Endothelial cell (in vitro differentiated cells): Measurements from ENCODE around the gene HCN4. TPM values are rescaled to one million over a fixed set of nuclear protein-coding genes. Genes with fewer than 3 reads are reported as not detected.

ENCODE experiments used
- DNase-seq: peaks from one replicate; pipeline ENCODE4 v3.0.0; 2021; ENCODE audit warnings: low spot score
- H3K27ac Mint-ChIP-seq: one replicate; pipeline ENCODE4 v1.8.0; 2021; ENCODE audit warnings: mixed read lengths, inconsistent platforms; ENCODE audit not compliant: unreplicated experiment
- H3K27me3 Mint-ChIP-seq: one replicate; pipeline ENCODE4 v1.8.0; 2021; ENCODE audit warnings: mild to moderate bottlenecking, moderate library complexity, mixed read lengths, inconsistent platforms; ENCODE audit not compliant: unreplicated experiment
- H3K36me3 Mint-ChIP-seq: one replicate; pipeline ENCODE4 v1.8.0; 2021; ENCODE audit warnings: mild to moderate bottlenecking, low read depth, mixed read lengths, inconsistent platforms; ENCODE audit not compliant: unreplicated experiment
- H3K4me1 Mint-ChIP-seq: one replicate; pipeline ENCODE4 v1.8.0; 2021; ENCODE audit warnings: mild to moderate bottlenecking, mixed read lengths, inconsistent platforms; ENCODE audit not compliant: unreplicated experiment
- H3K4me3 Mint-ChIP-seq: one replicate; pipeline ENCODE4 v1.8.0; 2021; ENCODE audit warnings: mild to moderate bottlenecking, mixed read lengths, inconsistent platforms; ENCODE audit not compliant: unreplicated experiment
- H3K9me3 Mint-ChIP-seq: one replicate; pipeline ENCODE4 v1.8.0; 2021; ENCODE audit warnings: mixed read lengths, inconsistent platforms; ENCODE audit not compliant: unreplicated experiment
- total RNA-seq: library from RNA; stranded (reverse); fragmentation: NEBNext Ultra II Directional; extraction: Animal tissue kit (Norgen Biotek cat#: 25700); gene quantifications from one replicate; pipeline ENCODE4 v1.2.1, GENCODE V29; 2021; ENCODE audit not compliant: unreplicated experiment
- TF ChIP-seq, protein P1 (sequence below): fragments of 200-600 bp; sonication (generic); IDR thresholded peaks from one replicate; pipeline ENCODE4 v1.5.0; 2021; ENCODE audit warnings: antibody characterized with exemption; ENCODE audit not compliant: unreplicated experiment

The HCN4 gene
- total RNA-seq, 1 donor from 2014 or later = 0.54 TPM

- H3K27ac Mint-ChIP-seq = peak overlapping the region; percentile 30
- TF ChIP-seq, protein P1, sequence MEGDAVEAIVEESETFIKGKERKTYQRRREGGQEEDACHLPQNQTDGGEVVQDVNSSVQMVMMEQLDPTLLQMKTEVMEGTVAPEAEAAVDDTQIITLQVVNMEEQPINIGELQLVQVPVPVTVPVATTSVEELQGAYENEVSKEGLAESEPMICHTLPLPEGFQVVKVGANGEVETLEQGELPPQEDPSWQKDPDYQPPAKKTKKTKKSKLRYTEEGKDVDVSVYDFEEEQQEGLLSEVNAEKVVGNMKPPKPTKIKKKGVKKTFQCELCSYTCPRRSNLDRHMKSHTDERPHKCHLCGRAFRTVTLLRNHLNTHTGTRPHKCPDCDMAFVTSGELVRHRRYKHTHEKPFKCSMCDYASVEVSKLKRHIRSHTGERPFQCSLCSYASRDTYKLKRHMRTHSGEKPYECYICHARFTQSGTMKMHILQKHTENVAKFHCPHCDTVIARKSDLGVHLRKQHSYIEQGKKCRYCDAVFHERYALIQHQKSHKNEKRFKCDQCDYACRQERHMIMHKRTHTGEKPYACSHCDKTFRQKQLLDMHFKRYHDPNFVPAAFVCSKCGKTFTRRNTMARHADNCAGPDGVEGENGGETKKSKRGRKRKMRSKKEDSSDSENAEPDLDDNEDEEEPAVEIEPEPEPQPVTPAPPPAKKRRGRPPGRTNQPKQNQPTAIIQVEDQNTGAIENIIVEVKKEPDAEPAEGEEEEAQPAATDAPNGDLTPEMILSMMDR = no peak
- no peak for DNase-seq
- H3K9me3 Mint-ChIP-seq = no peaks in the 10 kb centered on the region
- no peak overlapping the region for H3K4me3 Mint-ChIP-seq
- H3K4me1 Mint-ChIP-seq = peaks cover 17% of the 10 kb centered on the region
- H3K36me3 Mint-ChIP-seq = no peaks in the 10 kb centered on the region
- peaks cover 10% of the 10 kb centered on the region for H3K27me3 Mint-ChIP-seq
Observed at GRCh38 chr15:73338058-73338457, 30.7 kb downstream of the HCN4 start.

DNA sequence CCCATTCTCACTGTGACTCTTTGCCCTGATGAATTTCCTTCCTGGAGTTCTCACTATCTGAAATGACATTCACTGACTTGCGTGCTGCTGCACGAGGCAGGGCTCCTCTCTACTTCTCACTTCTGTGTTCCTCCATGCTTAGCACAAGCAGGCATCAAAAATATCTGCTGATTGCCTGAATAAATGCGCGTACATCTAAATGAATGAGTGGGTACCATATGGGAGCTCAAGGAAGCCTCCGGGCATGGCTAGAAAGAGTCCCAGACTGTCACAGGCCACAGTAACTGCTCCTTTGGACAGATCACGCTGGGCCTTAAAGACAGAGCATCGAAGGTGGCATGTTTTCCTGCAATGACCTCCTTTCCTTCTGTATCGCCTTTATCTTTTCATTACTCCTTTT, 31.6 kb downstream of the HCN4 start:
- H3K36me3 Mint-ChIP-seq = no peaks in the 10 kb centered on the region
- no peak overlapping the region for H3K4me3 Mint-ChIP-seq
- H3K27ac Mint-ChIP-seq = no peak overlapping the region
- H3K4me1 Mint-ChIP-seq = peaks cover 17% of the 10 kb centered on the region
- peaks cover 10% of the 10 kb centered on the region for H3K27me3 Mint-ChIP-seq
- DNase-seq = no peak
- TF ChIP-seq, protein P1 = no peak
- H3K9me3 Mint-ChIP-seq = no peaks in the 10 kb centered on the region

DNA sequence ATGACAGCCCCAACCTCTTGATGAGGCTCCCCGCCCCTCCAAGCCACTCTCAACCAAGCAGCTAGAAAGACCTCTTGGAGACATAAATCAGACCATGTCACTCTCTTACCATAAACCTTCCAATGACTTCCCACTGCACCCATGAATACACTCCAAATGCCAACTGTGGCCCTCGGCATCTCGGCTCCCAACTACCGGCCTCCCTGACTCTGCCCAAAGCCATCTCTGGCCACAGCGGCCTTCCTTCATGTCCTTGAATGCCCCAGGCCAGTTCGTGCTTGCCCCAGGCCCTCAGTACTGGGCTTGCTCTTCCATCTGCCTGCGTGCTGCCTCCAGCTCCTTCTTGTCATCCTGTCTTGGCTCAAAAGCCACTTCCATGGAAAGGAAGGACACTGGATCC, 32.0 kb downstream of the HCN4 start:
- no peaks in the 10 kb centered on the region for H3K9me3 Mint-ChIP-seq
- H3K27ac Mint-ChIP-seq = peak overlapping the region; percentile 10
- H3K4me1 Mint-ChIP-seq = peaks cover 17% of the 10 kb centered on the region
- no peak for DNase-seq
- TF ChIP-seq, protein P1 = no peak
- no peak overlapping the region for H3K4me3 Mint-ChIP-seq
- no peaks in the 10 kb centered on the region for H3K36me3 Mint-ChIP-seq
- peaks cover 9% of the 10 kb centered on the region for H3K27me3 Mint-ChIP-seq

- H3K27ac Mint-ChIP-seq = no peak overlapping the region
Observed at GRCh38 chr15:73335471-73335870, 33.3 kb downstream of the HCN4 start.

DNA sequence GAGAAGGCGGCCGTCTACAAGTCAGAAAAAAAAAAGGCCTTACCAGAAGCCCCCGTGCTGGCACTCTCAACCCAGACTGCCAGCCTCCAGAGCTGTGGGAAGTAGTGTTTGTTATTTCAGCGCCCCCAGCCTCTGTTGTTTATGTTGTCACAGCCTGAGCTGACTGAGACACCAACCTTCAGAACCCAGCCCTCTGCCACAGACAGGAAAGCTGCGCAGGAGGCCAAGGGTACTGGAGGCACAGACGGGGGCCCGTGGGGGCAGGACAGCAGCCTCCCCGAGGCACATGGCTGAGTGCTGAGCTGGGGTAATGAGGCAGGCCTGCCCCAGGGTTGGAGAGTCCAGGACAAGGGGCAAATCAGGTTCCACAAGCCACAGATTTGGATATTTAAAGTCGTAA, 33.7 kb downstream of the HCN4 start:
- no peak for DNase-seq
- TF ChIP-seq, protein P1 = no peak
- Mint-ChIP-seq H3K4me1 (peaks cover 12% of the 10 kb centered on the region), H3K36me3 (no peaks in the 10 kb centered on the region), H3K27me3 (peaks cover 10% of the 10 kb centered on the region), H3K4me3 (no peak overlapping the region), H3K9me3 (no peaks in the 10 kb centered on the region), H3K27ac (no peak overlapping the region)

More at GRCh38 chr15:73335471-73335870, 33.3 kb downstream of the HCN4 start:
- H3K4me1 Mint-ChIP-seq = peaks cover 13% of the 10 kb centered on the region
- H3K4me3 Mint-ChIP-seq = no peak overlapping the region
- H3K27me3 Mint-ChIP-seq = peaks cover 8% of the 10 kb centered on the region
- H3K36me3 Mint-ChIP-seq = no peaks in the 10 kb centered on the region
- DNase-seq = no peak
- TF ChIP-seq, protein P1 = no peak
- no peaks in the 10 kb centered on the region for H3K9me3 Mint-ChIP-seq
